Measurements from ENCODE around the gene RETREG1. TPM values are rescaled to one million over a fixed set of nuclear protein-coding genes. Genes with fewer than 3 reads are reported as not detected.

The RETREG1 gene
- total and polyA plus RNA-seq, 2 of the 13 experiments (the other 11 are each of a cell fraction or from before 2014, with no cell fraction given): 0.07 TPM; not detected in 1

- TF ChIP-seq ZBTB46 (CRISPR knock-in tag; IDR thresholded peaks at IDR 0.05; ENCODE audit: borderline replicate concordance) (no peak), PRDM4 (CRISPR knock-in tag; IDR thresholded peaks at IDR 0.05; ENCODE audit: borderline replicate concordance) (no peak), ZBTB37 (CRISPR knock-in tag; IDR thresholded peaks at IDR 0.05) (no peak), TRIM22 (IDR thresholded peaks at IDR 0.05) (no peak), ZNF20 (CRISPR knock-in tag; IDR thresholded peaks at IDR 0.05) (no peak), ETS1 (CRISPR knock-in tag; IDR thresholded peaks at IDR 0.05) (no peak), ZNF781 (CRISPR knock-in tag; IDR thresholded peaks at IDR 0.05; ENCODE audit: borderline replicate concordance, not compliant biosample characterization) (no peak), KDM5A (IDR thresholded peaks at IDR 0.05; ENCODE audit: borderline replicate concordance, low read length) (no peak), SATB2 (CRISPR knock-in tag; IDR thresholded peaks at IDR 0.05) (no peak), MXD1 (CRISPR knock-in tag; IDR thresholded peaks at IDR 0.05) (no peak)
Measured at GRCh38 chr5:16579142-16579847, 37.5 kb downstream of the RETREG1 start (continued).

All from HepG2 (cell line).